Activated gamma-delta T cell (primary cell): ENCODE data around the gene RBM26.

Experiments
- DNase-seq: peaks from one replicate; lab custom pipeline; 2025; lab: John Stamatoyannopoulos, UW
- total RNA-seq, 2 donors: gene quantifications; one replicate each; lab custom pipeline; 2026; lab: John Stamatoyannopoulos, UW

Gene RBM26, protein sequence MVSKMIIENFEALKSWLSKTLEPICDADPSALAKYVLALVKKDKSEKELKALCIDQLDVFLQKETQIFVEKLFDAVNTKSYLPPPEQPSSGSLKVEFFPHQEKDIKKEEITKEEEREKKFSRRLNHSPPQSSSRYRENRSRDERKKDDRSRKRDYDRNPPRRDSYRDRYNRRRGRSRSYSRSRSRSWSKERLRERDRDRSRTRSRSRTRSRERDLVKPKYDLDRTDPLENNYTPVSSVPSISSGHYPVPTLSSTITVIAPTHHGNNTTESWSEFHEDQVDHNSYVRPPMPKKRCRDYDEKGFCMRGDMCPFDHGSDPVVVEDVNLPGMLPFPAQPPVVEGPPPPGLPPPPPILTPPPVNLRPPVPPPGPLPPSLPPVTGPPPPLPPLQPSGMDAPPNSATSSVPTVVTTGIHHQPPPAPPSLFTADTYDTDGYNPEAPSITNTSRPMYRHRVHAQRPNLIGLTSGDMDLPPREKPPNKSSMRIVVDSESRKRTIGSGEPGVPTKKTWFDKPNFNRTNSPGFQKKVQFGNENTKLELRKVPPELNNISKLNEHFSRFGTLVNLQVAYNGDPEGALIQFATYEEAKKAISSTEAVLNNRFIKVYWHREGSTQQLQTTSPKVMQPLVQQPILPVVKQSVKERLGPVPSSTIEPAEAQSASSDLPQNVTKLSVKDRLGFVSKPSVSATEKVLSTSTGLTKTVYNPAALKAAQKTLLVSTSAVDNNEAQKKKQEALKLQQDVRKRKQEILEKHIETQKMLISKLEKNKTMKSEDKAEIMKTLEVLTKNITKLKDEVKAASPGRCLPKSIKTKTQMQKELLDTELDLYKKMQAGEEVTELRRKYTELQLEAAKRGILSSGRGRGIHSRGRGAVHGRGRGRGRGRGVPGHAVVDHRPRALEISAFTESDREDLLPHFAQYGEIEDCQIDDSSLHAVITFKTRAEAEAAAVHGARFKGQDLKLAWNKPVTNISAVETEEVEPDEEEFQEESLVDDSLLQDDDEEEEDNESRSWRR
- 167 to 226 reads per million in 2 donors for total RNA-seq

DNA sequence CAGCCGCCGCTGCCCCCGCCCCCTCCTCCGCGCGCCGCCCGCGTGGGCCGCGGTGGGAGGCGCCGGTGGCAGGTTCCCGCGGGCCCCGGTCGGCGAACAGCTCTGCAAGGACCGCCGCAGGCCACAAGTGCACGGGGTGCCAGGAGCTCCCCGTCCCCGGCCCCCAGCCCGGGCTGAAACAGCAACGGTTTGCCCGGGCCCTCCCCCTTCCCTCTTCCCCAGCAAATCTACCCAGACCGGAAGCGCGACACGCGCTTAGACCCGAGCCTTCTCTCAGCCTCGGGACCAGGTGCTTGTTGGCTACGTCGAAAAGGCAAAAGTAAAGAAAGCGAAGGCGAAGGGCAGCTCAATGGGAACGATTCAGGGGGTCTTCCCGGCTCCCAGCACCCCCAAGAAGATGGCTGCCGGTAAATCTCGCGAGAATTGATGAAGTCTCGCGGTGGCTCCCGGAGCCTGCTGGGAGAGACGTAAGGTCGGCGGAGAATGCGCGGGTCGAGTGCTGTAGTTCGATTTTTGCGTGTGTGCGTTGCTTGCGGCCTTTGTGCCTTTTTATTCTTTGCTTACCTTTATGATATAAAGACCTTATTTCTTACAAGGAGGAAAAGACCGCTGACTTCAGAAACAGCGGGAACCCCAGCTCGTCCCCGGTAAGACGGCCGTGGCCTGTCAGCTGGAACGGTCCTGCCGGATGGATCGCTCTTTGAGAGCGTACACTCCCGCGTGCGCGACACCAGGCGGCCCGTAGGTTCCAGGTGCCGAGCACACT is at the start of gene RBM26:
RBM26 (minus strand) TSS at position 425 of the 766 bp plus-strand sequence. CDS start 481 bp downstream, outside the sequence.
- peak; percentile 40 for DNase-seq

DNA sequence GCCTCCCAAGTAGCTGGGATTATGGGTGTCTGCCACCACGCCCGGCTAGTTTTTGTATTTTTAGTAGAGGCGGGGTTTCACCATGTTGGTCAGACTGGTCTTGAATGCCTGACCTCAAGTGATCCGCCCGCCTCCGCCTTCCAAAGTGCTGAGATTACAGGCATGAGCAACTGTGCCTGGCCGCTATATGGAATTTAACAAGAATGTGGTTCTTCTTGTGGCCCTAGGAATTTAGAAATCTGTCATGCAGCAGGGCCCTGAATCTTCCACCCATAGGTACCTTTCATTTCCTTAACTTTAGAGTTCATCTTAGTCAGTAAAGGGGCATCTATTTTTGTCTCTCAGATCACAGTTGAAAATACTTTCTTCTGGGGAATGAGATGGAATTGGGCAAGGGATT is 49.3 kb upstream of the RBM26 start:
- DNase-seq = no peak

DNA sequence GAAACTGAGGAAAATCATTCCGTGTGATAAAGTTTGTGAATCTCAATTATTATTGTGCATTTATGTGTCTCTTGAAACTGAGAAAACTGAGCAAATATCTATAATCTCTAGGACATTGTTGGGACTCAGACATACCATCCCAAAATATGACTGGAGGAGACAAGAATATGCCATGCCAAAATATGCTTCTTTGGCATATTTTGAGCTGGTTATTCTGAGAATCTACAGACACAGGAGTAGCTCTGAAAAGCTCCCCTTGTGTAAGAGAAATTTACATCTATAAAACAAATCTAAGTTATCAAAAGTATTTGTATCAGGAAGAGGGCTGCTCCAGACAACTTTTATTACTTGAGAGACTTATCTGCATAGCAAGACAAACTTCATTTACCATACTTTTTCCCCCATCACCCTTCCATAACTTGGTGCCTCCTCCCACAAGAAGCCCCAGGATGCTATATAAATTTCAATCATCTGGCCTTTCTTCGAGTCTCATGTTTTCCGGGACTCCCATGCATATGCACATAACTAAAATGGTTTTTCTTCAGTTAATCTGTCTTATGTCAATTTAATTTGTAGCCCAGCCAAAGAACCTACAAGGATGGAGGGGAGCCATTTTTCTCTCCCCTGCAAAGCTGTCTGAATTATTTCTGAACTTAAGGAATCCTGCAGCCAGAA is 46.3 kb upstream of the RBM26 start:
- no peak for DNase-seq

DNA sequence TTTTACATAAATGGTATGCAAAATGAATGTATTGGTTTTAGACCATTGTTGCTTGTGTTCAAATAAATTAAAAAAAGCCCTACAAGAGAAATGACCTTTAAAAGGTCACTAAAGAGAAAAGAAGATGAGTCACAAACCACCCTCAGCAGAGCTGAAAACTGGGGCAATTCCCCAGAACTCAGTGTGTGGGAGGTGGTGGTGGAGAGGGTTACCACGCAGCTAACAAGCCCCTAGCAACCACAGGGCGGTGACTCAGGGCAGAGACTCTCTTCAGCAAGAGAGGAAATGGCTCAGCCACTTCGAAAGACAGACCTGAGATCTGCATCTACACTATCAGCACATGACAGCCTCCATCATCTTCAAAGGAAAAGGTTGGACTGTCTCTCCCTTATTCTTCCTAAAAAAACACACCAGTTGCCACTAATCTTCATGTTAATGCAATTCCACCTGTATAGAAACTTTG is 45.5 kb upstream of the RBM26 start:
- no peak for DNase-seq

DNA sequence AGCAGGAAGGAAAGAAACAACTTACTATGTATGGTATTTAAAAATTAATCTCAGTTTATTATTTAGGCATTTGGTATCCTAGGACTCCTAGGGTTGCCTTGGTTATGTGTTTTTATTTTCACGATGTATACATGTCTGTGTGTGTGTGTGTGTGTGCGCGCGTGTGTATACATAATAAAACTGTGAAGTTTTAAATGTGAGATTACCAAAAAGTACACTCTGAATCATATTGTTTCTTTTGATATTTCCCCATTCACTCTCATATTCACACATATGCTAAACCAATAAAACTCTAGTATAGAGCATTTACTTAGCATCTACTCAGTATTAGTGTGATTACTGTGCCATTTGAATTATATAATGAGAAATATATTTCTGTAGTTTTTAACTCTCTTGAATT is 44.1 kb upstream of the RBM26 start:
- DNase-seq = no peak

DNA sequence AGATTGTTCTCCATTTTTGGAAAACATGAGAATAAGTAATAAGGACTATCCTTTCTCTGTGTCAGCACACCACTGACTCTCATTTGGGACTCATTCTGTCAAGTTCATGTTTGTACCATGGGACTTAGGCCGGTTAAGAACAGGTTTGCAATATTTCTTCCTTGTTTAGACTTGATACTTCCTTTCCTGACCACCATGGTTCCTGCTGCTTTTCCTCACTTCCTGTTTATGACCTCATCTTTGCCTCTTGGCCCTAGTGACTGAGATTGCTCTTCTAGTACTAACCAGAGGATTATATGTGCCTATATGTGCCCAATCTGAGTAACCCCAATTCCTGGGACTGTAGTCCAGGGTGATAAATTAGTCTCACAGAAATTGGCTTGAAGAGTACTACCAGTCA is 42.4 kb upstream of the RBM26 start:
- DNase-seq = no peak

DNA sequence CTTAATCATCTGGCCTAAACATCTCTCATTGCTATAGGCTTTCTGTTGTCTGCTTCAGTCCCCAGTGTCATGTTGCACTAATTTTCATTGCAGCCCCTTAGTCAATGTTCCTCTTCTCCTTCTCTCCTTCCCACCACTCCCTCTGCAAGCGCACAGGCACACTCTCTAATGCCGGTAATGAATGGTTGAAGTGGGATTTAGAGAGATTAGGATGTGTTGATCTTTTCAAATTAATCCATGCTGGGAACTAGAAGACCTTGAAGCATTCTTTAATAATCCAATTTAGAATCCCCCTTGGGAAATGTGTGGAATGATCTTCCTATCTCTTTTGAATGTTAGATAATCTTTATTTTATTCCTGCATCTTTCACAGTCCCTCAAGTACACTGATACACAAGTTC is 41.7 kb upstream of the RBM26 start:
- DNase-seq = no peak

DNA sequence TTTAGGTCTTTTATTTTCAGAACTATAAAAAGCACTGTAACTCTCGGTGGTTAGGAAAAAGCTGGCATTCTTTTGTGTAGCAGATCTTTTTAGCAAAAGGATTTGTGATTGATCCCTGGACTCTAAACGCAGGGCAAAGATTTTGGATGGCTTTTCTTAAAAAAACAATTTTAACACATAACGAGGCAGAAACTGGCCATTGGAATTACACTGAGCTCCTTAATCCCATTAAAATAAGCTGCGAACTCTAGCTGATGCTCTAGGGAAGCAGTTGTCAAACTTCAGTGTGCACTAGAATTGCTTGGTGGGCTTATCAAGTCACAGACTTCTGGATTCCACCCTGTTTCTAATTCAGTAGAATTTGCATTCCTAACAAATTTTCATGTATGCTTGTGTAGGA is 41.1 kb upstream of the RBM26 start:
- DNase-seq = no peak

DNA sequence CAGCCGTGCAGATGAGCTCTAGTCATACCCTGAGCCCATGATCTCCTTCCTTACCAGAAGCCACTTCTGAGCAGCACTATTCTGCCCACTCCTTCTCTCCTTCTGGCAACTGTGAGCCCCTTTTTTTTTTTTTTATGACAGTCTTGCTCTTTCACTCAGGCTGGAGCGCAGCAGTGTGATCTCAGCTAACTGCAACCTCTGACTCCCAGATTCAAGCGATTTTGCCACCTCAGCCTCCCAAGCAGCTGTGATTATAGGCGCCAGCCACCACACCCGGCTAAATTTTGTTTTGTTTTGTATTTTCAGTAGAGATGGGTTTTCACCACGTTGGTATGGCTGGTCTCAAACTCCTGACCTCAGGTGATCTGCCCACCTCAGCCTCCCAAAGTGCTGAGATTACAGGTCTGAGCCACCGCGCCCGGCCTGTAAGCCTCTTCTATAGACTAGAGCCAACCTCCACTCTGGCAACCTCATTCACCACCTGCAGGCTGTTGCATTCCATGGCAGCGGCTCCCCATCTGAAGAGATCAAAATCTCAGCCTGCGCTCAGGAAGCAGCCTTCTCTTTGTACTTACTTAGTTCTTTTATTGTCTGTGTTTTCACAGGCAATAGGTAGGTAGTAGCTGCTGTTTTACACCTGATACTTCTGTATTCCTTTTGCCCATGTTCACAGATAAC is 40.1 kb upstream of the RBM26 start:
- no peak for DNase-seq

DNA sequence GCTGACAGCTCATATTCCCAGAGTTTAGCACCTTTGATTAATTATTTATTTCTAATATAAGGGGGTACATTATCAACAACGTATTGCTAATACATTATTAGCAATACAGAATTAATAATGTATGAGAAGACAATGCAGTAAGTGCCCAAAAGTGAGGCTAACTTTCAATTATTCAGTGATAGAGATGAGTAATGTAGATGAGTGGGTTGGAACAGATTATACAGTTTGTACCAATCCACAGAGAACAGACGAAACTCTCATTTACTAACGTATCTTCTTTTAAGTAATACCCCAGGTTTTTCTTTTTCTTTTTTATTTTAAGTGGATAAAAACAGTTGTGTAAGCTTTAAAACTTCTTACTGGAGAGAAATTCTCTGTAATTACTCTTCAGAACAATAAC is 36.7 kb upstream of the RBM26 start:
- no peak for DNase-seq

DNA sequence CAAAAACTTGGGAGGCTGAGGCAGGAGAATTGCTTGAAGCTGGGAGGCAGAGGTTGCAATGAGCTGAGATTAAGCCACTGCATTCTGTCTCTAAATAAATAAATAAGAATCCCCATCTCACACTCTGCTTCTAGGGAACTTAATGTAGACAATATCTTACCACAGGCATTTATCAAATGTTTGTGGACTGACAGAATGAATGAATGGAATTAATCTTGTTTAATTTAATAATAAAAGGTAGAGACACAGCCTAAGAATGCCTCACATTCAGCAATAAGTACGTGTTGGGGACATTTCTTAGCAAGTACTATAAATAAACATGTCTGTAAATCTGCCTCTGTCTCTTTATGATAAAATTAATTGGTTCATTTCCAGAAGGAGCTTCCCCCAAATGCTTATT is 36.2 kb upstream of the RBM26 start:
- DNase-seq = no peak

DNA sequence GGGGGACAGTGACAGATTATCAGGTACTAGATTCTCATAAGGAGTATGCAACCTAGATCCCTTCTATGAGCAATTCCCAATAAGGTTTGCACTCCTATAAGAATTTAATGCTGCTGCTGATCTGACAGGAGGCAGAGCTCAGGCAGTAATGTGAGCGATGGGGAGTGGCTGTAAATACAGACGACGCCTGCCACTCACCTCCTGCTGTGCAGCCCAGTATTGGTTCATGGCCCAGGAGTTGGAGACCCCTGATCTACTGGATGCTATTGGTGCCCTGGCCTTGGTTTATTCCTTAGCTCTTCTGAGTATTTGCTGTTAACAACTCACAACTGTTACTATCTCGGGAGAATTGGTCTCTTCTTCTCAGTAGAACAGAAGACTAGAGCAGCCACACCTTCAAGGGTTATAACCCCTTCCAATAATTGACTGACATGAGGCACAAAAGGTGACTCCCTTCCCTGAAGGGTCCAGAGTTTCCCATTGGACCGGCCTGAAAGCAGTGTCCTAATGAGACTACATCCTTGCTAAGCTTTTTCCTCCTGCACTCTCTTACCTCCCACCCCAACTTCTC is 35.0 kb upstream of the RBM26 start:
- no peak for DNase-seq

DNA sequence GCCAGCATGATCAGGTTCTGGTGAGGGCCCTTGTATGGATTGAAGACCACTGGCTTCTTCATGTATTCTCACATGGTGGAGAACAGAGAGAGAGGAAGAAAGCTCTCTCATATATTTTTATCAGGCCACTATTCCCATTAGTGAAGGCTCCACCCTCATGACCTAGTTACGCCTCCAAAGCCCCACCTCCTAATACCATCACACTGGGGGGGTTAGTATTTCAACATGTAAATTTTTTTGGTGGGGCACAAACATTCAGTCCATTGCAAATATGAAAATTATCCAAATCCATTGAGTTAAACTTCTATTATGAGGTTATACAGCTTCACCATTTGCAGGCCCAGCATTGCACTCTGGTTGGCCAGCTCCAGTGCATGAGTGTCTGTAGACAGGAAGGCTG is 33.2 kb upstream of the RBM26 start:
- no peak for DNase-seq

DNA sequence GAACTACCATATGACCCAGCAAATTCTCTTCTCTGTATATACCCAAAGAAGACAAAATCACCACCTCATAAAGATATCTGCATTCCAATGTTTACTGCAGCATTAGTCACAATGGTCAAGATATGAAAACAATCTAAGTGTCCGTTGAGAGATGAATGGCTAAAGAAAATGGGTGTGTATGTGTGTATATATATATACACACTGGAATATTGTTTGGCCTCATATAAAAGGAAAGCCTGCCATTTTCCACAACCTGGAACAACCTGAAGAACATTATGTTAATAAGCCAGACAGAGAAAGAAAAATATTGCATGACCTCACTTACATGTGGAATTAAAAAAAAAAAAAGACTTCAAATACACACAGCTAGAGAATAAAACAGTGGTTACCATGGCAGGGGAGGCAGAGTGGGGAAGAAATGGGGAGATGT is 29.5 kb upstream of the RBM26 start:
- no peak for DNase-seq

DNA sequence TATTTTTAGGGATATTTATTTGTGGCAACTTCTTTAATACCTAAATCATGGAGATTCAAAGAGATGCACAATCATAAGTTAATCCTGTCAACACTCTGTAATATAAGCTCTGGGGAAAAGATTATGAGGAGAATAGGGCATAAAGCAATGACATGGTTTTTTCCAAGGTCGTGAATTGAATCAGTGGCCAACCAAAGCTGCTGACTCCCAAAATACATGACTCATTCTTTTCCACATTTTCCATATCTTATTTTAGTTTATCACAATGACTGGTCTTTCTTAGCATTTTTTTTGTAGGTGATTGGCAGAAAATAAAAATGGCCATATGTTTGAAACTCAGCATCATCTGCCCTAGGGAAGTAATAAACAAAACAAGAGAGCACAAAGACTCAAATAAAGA is 28.5 kb upstream of the RBM26 start:
- DNase-seq = no peak

DNA sequence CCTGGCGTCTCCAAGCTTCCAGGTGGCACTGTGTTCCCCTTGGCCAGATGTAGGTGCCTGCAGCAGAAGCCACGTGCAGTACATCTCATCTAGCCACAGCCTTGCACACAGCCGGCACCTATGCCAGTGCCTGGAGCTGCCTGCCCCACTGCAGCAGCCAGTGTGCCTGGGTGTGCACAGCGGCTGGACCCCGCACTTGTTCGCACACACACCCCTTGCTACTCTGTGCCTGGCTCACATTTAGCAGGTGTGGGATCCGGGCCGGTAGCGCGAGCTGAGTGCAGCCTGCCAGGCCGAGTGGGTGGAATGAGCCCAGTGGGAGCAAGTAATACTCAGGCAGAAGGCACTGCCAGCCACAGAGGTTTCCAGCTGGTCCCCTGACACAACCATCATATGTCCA is 26.9 kb upstream of the RBM26 start:
- DNase-seq = peak; percentile 4

DNA sequence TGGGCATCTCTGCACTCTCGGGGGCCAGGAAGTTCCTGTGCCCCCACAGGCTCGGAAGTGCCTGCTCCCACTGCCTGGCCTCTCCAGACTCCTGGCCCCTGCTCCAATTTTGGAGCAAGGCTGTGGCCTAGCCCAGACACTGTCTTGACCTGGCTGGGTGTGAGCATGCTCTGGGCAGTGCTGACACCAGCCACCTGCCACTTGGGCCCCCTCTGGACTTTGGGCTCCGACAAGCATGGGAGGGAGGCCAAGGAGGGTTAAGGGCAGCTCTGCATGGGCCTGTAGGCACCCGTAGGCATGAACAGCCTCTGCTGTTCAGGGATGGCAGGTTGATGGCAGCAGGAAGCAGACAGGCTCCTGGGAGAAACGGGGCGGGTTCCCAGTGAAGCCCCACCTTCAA is 26.0 kb upstream of the RBM26 start:
- DNase-seq = no peak

DNA sequence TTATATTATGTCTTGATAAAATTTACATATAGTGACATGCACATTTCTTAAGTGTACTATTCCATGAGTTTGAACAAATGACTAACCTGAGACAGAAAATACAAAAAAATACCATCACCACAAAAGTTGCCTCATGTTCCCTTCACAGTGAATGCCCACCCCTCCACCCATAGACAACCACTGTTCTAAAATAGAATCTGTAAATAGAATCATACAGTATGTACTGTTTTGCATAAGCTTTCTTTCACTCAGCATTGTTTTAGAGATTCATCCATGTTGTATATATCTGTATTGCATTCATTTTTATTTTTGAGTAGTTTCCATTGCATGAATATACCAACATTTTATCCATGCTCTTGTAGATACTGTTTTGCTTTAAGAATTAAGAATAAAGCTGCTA is 23.3 kb upstream of the RBM26 start:
- no peak for DNase-seq

DNA sequence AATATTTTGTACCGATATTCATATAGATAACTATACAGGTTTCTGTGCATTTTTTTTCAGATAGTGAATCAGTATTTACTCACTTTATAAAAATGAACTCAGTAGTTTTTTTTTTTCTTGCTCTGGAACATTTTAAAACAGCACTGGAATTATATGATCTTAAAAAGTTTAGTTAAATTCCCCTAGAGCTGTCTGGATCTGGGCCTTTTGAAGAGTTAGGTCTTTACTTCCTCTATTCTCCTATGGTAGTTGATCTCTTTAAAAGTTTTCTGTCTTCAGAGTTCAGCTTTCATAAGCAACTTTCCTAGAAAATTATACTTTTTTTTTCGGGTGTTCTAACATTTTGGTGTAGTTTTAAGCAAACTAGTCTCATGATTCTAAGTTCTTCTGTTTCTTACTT is 21.8 kb upstream of the RBM26 start:
- DNase-seq = no peak

DNA sequence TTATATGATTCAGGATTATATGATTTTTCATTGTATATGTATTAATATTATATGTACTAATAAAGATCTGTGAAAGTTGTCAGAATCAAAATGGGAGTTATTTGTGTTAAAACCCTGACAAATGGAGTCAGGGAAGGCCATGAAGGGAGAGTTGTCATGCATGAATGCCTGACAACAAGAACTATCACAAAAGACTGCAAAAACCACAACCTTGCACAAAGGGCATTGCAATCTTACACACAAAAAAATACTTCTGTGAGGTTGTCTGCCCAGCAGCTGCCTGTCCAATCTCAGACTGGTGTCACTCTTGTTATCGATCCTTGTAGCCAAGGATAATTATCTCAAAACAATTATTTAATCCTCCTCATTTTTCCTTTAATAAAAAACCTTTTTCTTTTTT is 21.2 kb upstream of the RBM26 start:
- DNase-seq = no peak
